Prostate gland (tissue), 2 donors: ENCODE data around the gene IGFBP3. TPM values are rescaled to one million over a fixed set of nuclear protein-coding genes. Genes with fewer than 3 reads are reported as not detected.

Experiments used
- DNase-seq: peaks from one replicate; pipeline ENCODE4 v3.0.0-alpha.2; 2019; ENCODE audit warnings: low spot score
- H3K27ac ChIP-seq, 2 donors: fragments of 200-600 bp; sonication (generic); 2 replicates each; pipeline ENCODE4 v1.5.1; 2017 to 2019
- H3K27me3 ChIP-seq: fragments of 200-600 bp; sonication (generic); replicated peaks from 2 replicates; pipeline ENCODE4 v1.5.1; 2019; ENCODE audit not compliant: insufficient read depth
- H3K36me3 ChIP-seq, 2 donors: fragments of 200-600 bp; sonication (generic); 1 replicate in 1 of 2; 2 replicates in 1 of 2; pipeline versions ENCODE4 v1.5.1 to v1.8.1; 2017 to 2019
- H3K4me1 ChIP-seq: fragments of 200-600 bp; sonication (generic); replicated peaks from 2 replicates; pipeline ENCODE4 v1.5.1; 2019
- H3K4me3 ChIP-seq, 2 donors: fragments of 200-600 bp; sonication (generic); 2 replicates each; pipeline ENCODE4 v1.5.1; 2017 to 2019
- H3K9me3 ChIP-seq: fragments of 200-600 bp; sonication (generic); 2 replicates; pipeline ENCODE4 v1.5.1; 2017
- CTCF ChIP-seq, 4 experiments: fragments of 200-600 bp in 2 of 4; fragments of 450-650 bp in 2 of 4; sonication (generic) in 2 of 4; IDR thresholded peaks; 1 replicate in 3 of 4; 2 replicates in 1 of 4; pipeline ENCODE4 v1.5.1; 2016 to 2019; ENCODE audit warnings: antibody characterized with exemption in 4 of 4, mild to moderate bottlenecking in 2 of 4, moderate library complexity in 2 of 4
- POLR2A ChIP-seq: fragments of 450-650 bp; IDR thresholded peaks from one replicate; pipeline ENCODE4 v1.6.1; 2016; ENCODE audit warnings: antibody characterized with exemption, mild to moderate bottlenecking
- POLR2AphosphoS5 ChIP-seq: sonication (generic); formaldehyde crosslinking; IDR thresholded peaks from one replicate; pipeline ENCODE4 v1.6.1; 2017; ENCODE audit warnings: antibody characterized with exemption
- WGBS: methylation state at CpG from one replicate; pipeline ENCODE4 v1.1.5; 2018; 5-methylcytosine and 5-hydroxymethylcytosine counted together
- intact Hi-C: fragments of 100-400 bp; cut with DNase I; formaldehyde crosslinking; loops from one replicate; pipeline ENCODE4 v1.14.2; 2022
- total RNA-seq, 2 donors: library from RNA; depleted of rRNA; stranded (reverse); fragments of >200 nt; gene quantifications; one replicate each; pipeline ENCODE4 v1.1.0, GENCODE V29; 2016

Gene IGFBP3
- total RNA-seq, 2 donors from 2014 or later: 71.6 to 105 TPM

- TF ChIP-seq CTCF (IDR thresholded peaks at IDR 0.05): no peak
- TF ChIP-seq POLR2A: no peak
- no peak for TF ChIP-seq POLR2AphosphoS5
- H3K4me3 ChIP-seq: no peak overlapping the region
- no peaks in the 10 kb centered on the region for H3K9me3 ChIP-seq
- H3K27me3 ChIP-seq: no peaks in the 10 kb centered on the region
- H3K36me3 ChIP-seq: no peaks in the 10 kb centered on the region
- no peak for DNase-seq
- intact Hi-C loops: no loop called here
- no peaks in the 10 kb centered on the region for H3K4me1 ChIP-seq
- no peak overlapping the region for H3K27ac ChIP-seq
Measured at GRCh38 chr7:45909561-45909960, 11.5 kb downstream of the IGFBP3 start.

- intact Hi-C loops: no loop called here
Measured at GRCh38 chr7:45902820-45903219, 18.3 kb downstream of the IGFBP3 start.

GRCh38 chr7:45901566-45901965 is 19.5 kb downstream of the IGFBP3 start:
- Histone ChIP-seq H3K36me3 (no peaks in the 10 kb centered on the region), H3K4me3 (no peak overlapping the region), H3K27me3 (no peaks in the 10 kb centered on the region), H3K4me1 (no peaks in the 10 kb centered on the region), H3K9me3 (no peaks in the 10 kb centered on the region), H3K27ac (no peak overlapping the region)
- DNase-seq: no peak
- TF ChIP-seq POLR2A: no peak
- TF ChIP-seq POLR2AphosphoS5: no peak
- no peak for TF ChIP-seq CTCF (IDR thresholded peaks at IDR 0.05)
- 80% methylated on average over 1 of the region's 1 CpG for WGBS
- intact Hi-C loops: no loop called here

More at GRCh38 chr7:45902820-45903219, 18.3 kb downstream of the IGFBP3 start:
- TF ChIP-seq CTCF (IDR thresholded peaks at IDR 0.05) (no peak), POLR2AphosphoS5 (no peak), POLR2A (no peak)
- H3K27me3 ChIP-seq: no peaks in the 10 kb centered on the region
- no peak overlapping the region for H3K27ac ChIP-seq
- no peaks in the 10 kb centered on the region for H3K4me1 ChIP-seq
- no peaks in the 10 kb centered on the region for H3K9me3 ChIP-seq
- WGBS: 87% methylated on average over 1 of the region's 1 CpG
- no peak overlapping the region for H3K4me3 ChIP-seq
- DNase-seq: no peak
- no peaks in the 10 kb centered on the region for H3K36me3 ChIP-seq

- no peak for DNase-seq
- intact Hi-C loops: no loop called here
- TF ChIP-seq POLR2A: no peak
- no peak for TF ChIP-seq POLR2AphosphoS5
- TF ChIP-seq CTCF (IDR thresholded peaks at IDR 0.05): no peak
- Histone ChIP-seq H3K27me3 (no peaks in the 10 kb centered on the region), H3K36me3 (no peaks in the 10 kb centered on the region), H3K4me1 (no peaks in the 10 kb centered on the region), H3K9me3 (no peaks in the 10 kb centered on the region), H3K4me3 (no peak overlapping the region), H3K27ac (no peak overlapping the region)
- WGBS: 78% methylated on average over 2 of the region's 2 CpGs
Measured at GRCh38 chr7:45898222-45898621, 22.9 kb downstream of the IGFBP3 start.

- WGBS: 88% methylated on average over 1 of the region's 1 CpG
- Histone ChIP-seq H3K27ac (no peak overlapping the region), H3K4me3 (no peak overlapping the region), H3K4me1 (no peaks in the 10 kb centered on the region), H3K9me3 (no peaks in the 10 kb centered on the region), H3K27me3 (no peaks in the 10 kb centered on the region), H3K36me3 (no peaks in the 10 kb centered on the region)
- intact Hi-C loops: no loop called here
- no peak for TF ChIP-seq CTCF (IDR thresholded peaks at IDR 0.05)
- TF ChIP-seq POLR2AphosphoS5: no peak
- no peak for TF ChIP-seq POLR2A
- no peak for DNase-seq
Measured at GRCh38 chr7:45897042-45897690, 23.9 kb downstream of the IGFBP3 start.
